ENCODE data around the gene RAP1GAP.

The RAP1GAP gene

DNA sequence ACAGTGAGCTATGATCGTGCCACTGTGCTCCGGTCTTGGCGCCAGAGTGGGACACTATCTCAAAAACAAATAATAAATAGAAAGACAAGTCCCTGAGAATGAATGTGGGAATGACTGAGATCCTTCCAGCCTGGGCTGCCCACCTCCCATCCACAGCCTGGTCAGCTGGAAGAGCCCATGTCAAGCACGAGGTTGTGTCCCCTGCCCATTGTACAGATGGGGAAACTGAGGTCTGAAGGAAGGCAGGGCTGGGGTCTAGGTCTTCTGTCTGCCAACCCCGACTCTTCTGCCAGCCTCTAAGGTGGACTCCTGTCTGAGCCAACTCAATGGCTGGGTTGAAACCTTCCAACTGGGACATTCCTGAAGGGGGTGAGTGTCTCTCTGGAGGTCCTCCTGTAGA, 79.5 kb downstream of the RAP1GAP start:
- no peak for DNase-seq

DNA sequence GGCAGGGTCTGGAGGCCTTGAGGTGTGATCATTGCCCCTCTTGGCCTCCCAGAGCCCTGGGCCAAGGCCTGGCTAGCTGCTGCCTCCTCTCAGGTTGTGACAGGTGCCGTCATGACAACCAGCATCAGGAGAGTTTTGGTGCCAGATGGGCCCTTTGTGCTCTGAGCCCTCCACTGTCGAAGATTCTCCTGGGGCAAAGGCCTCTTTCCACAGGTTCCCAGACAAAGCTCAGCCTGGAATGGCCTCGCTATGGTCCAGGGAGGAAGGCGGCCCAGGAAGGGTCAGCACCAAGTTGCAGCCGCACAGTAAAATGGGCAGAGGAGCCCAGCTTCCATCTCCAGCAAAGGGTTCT, 81.6 kb downstream of the RAP1GAP start:
- no peak for DNase-seq

DNA sequence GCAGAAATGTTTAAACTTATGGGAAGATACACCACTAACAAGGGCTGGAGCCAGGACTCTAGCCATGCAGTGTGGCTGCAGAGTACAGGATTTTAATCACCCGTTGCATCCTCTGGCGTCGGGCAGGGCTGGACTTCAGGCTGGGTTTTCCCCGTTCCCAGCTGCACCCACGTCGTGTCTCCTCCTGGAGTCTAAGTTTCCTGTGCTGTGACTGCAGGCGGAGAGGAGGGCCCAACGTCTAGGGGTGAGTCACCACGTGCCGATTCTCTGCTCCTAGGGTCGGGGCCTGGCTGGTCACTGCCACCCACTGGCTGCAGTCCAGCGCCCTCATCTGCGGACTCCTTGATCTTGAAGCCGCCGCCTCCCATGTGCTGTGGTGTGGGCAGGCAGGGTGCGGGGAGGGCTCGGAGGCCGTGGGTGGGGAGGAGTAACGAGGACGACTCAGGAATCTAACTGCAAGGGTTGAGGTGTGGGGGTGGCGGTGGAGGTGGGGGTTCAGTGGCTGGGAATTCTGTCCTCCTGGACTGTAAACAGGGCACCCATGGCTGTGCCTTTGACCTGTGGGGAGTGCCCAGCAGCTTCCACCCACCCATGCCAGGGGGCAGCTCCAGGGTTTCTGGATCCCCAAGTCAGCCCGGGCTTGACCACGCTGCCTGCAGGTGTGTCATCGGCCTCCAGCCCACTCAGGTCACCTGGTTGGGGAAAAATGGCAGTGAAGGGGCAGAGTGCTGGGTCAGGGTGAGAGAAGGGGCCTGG, 82.1 kb downstream of the RAP1GAP start:
- no peak for DNase-seq

DNA sequence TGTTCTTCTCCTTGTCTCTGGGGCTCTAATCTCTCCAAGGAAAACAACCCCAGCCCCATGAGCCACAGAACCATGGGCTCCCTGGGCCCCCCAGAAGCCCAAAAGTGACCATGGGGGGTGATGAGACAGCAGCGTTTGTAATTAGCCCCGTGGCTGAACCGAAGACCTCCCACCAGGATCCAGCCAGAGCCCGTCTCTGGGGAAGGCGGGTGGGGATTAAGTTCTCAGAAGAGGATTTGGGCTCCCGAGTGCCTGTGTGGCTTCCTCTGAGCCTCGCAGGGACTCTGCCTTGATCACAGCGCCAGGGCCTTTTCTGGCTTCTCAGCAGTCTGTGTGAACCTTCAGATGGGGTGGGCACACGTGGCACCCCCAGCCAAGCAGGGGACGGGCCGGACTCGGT, 82.9 kb downstream of the RAP1GAP start:
- no peak for DNase-seq

DNA sequence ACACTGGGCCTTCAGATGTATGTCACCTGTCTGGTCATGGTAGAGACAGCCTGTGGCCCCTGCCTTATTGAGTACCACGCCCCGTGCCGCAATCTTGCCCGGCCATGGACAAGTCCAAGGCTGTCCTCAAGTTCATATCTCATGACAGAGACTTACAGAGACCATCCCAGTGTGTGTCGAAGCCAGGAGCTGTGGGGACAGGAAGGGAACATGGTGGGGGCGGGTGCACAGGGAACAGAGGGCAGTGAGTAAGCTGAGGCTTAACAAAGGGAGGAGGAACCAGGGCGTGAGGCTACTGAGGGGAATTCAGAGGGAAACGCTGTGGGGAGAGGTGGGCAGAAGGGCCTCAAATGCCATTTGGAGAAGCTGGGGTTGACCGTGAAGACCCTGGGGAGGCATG, 84.1 kb downstream of the RAP1GAP start:
- DNase-seq, result no peak

DNA sequence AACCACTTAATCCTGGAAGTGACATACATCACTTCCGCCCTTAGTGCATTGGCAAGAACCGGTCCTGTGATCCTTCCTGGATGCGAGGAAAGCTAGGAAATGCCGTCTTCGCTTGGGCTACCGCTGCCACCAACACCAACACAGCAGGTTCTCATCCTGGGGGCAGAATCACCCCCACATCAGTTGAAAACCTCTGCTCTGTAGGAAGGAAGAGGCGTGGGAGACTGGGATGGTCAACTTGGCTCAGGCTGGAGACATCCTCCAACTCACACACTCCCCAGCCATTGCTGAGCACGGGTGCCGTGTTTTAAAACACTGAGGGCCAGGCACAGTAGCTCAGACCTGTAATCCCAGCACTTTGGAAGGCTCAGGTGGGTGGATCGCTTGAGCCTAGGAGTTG, 85.1 kb downstream of the RAP1GAP start:
- DNase-seq, result no peak

DNA sequence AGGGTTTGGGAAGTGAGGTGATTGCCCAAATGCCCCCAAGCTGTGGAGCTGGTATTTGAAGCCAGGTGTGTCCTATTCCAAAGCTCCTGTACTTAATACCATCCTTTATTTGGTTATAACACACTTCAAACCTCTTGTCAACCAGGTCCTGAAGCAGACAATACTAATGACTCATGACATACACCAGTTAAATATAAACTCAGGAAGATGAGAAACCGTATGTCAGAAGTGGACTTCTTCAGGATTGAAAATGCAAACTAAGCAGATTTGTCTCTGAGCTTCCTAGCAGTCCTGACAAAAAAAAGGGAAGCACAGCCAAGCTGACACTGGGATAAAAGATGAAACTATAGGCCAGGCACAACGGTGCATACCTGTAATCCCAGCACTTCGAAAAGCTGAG, 89.4 kb downstream of the RAP1GAP start:
- no peak for DNase-seq

DNA sequence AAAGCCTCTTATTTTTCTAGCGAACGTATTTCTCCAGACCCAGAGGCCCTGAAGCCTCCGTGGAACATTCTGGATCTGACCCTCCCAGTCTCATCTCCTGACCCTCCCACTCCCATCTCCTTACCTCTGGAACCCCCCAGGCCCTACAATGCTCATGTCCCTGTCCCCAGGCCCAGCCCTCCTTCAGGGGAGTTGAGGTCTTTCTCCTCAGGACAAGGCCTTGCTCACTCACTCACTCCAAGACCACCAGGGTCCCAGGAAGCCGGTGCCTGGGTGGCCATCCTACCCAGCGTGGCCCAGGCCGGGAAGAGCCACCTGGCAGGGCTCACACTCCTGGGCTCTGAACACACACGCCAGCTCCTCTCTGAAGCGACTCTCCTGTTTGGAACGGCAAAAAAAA, 91.2 kb downstream of the RAP1GAP start:
- DNase-seq, result no peak

DNA sequence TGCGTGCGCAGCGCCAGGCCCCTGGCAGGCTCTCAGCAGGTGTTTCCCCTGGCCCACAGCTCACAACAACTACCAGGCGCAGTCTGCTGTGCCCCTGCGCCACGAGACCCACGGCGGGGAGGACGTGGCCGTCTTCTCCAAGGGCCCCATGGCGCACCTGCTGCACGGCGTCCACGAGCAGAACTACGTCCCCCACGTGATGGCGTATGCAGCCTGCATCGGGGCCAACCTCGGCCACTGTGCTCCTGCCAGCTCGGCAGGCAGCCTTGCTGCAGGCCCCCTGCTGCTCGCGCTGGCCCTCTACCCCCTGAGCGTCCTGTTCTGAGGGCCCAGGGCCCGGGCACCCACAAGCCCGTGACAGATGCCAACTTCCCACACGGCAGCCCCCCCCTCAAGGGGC, 91.8 kb downstream of the RAP1GAP start:
- DNase-seq, result no peak

DNA sequence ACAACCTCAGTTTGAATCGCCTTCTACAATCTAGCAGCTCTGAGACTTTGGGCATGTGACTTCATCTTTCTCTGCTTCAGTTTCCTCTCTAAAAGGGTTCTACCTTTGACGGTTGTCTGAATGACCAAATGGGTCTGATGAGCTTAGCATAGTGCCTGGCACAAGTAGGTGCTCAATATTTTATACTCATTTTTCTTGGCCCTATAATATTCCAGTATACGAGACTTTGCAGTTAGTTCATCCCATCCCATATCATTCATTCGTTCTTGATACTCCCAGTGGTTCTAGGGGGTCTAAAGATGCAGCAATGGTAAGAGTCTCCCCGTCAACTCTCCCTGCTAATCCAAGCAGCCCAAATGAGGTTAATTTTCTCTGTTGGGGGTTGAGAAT, 92.4 kb downstream of the RAP1GAP start:
- DNase-seq, result no peak

DNA sequence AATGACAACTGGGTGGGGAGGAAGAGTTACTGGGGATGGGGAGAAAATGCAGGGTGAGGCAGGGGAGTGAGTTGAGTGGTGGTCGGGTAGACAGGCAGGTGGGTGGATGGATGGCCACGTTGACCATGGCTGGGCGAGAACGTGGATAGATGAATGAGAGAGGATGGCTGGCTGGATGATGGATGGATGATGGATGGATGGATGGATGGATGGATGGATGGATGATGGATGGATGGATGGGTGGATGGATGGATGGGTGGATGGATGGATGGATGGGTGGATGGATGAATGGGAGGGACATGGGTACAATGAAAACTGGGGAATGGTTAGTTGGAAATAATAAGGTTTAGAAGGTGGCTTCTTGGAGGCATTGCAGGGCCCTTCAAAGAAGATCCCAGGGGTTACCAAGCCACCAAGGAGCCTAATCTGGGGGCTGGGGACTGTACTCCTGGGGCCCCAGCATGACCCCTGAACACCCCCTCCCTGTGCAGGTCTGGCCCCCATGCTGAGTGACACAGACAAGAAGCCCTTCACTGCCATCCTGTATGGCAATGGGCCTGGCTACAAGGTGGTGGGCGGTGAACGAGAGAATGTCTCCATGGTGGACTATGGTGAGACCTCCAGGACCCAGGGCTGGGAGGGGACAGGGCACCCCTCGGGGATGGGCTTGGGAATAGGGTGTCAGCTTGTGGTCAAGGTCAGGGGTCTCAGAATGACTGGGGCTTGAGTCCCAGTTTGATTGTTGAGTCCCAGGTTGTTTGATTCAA, 92.9 kb downstream of the RAP1GAP start:
- no peak for DNase-seq

DNA sequence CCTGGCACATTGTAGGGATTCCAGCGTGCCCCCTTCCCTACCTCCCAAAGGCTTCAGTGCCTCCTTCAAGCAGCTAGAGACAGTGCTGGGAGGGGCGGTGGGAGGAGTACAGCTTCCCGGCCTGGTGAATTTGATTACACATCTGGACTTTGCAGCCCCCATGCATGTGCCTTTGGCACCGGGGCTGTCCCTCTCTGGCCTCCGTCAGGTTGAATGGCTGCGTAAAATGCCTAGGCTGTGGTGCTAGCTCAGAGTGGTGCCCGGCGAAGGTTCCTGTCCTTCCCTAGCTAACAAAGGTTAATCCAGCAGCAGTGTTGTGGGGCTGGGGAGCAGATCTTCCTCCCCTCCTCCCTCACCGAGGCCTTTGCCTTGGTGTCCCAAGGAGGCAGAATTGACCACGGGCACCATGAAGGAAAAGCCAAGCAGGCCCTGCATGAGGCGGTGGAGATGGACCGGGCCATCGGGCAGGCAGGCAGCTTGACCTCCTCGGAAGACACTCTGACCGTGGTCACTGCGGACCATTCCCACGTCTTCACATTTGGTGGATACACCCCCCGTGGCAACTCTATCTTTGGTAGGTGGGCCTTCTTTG, 93.7 kb downstream of the RAP1GAP start:
- no peak for DNase-seq

DNA sequence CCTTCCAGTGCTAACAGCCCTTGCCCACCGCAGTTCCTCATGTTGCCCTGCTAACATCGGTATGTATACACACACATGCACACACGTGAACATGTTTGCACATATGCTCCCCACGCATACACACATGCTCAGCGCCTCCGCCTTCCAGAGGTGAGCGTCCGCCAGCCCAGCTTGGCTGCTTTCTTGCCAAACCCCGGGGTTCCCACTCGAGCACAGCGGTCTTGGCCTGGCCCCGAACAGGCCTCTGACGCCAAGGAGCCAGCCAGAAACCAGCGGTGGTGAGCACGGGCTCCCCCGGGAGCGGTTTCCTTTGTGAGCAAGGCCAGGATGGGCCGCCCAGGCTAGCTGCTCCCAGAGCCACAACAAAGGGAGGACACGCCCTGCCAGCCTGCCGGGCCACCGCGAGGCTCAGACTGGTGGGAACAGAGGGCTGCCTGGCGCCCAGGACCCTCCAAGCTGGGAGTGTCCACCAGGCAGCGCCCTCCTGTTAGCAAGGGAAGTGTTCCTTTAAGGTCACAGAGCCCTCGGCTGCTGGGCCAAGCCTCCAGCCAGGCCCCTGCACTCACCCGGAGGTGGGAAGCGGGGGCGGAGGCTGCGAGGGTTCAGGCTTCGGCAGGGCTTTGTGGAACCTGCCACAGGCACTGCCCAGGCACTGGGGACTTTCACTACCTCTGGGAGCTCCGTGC, 94.5 kb downstream of the RAP1GAP start:
- DNase-seq, result no peak

DNA sequence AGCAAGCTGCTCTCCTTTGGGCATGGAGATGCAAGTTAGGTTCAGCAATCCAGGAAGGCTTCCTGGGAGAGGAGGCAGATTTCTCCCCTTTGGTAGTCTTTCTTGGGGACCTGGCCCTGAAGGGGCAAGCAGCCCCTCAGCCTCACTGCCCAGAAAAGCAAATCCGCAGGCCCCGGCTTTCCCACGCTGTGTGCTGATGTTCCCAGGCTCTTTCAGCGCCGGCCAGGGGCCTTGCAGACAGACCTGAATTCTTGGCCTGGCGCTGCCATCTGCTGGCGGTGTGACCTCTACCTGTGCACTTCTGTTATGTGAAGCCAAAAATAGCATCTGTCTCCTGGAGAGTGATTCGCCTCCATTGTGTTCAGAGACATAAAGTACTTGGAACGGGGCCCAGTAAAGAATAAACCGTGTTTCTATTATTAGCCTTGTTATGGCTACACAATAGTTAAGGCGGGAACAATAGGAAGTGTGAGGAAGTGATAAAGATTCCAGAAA, 95.1 kb downstream of the RAP1GAP start:
- DNase-seq, result no peak

DNA sequence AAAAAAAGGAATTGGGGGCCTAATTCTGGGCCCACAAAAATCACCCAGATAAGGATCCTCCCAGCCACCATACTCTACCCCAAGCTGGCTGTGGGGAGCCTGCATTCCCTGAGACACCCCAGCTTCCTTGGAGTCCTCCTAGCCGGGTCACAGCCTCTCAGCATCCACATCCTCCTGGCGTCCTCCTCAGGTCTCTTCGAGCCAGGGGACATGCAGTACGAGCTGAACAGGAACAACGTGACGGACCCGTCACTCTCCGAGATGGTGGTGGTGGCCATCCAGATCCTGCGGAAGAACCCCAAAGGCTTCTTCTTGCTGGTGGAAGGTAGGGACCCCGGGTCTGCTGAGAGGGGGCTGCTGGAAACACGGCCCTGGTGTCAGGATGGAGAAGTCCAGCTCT, 95.7 kb downstream of the RAP1GAP start:
- no peak for DNase-seq

DNA sequence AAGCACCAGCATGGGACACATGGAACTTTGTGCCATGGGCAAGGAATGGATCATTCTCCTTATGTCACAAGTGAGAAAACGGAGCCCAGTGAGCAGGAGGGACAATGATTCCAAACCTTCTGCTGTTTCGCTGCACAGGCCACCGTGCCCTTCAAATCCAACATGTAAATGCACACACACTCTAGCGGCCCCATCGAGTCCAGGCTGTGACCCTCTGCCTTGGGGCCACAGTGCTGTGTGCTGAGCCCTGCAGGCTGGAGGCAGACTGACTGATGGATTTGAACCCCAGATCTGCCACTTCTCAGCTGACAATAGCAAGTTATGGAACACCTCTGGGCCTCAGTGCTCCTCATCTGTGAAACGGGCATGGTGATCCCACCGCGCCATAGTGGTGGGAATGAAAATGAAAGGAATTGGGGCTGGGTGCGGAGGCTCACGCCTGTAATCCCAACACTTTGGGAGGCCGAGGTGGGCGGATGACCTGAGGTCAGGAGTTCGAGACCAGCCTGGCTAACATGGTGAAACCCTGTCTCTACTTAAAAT, 96.4 kb downstream of the RAP1GAP start:
- DNase-seq, result no peak

DNA sequence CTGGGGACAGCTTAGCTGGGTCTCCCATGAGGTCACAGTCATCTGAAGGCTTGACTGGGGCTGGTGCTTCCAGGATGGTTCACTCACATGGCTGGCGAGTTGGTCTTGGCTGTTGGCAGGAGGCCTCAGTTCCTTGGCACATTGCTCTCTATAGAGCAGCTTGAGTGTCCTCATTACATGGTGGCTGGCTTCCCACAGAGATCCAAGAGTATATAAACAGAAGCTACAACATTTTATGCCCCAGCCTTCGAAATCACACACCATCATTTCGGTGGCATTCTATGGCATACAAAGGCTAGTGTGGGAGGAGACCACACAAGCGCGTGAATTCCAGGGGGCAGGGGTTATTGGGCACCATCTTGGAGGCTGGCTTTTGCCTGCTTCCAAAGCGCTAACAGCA, 96.9 kb downstream of the RAP1GAP start:
- no peak for DNase-seq

DNA sequence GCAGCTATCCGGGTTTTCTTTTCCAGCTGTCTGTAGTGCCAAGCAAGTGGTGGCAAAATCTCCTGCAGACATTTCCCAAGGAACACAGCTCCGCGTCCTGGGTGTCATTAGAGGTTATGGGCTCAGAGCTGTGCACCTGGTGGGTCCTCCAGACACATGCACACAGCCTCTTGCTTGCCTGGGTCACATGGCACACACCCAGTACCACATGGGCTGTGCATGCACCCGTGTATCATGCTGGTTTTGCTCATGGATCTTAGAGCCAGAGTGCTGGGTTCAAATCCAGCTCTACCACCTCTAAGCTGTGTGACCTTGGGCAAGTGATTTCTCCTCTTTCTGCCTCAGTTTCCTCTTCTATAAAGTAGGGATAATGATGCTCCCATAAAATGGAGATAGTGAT, 98.3 kb downstream of the RAP1GAP start:
- no peak for DNase-seq

DNA sequence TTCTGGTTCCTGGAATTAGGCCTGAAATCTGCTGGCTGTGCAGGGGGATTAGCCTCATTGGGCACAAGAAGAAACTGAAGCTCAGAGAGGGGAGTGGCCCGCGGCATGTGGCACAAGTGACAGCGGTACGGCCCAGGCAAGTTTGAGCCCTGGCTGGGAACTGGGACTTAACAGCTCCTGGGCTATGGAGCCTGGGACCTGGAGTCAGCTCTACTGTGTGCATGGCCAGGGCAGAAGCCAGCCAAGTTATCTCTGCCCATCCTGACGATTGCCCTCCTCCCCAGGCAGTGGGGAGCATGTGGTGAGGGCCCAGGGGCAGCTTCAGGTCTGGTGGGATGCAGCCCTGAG, 98.7 kb downstream of the RAP1GAP start:
- DNase-seq, result no peak

DNA sequence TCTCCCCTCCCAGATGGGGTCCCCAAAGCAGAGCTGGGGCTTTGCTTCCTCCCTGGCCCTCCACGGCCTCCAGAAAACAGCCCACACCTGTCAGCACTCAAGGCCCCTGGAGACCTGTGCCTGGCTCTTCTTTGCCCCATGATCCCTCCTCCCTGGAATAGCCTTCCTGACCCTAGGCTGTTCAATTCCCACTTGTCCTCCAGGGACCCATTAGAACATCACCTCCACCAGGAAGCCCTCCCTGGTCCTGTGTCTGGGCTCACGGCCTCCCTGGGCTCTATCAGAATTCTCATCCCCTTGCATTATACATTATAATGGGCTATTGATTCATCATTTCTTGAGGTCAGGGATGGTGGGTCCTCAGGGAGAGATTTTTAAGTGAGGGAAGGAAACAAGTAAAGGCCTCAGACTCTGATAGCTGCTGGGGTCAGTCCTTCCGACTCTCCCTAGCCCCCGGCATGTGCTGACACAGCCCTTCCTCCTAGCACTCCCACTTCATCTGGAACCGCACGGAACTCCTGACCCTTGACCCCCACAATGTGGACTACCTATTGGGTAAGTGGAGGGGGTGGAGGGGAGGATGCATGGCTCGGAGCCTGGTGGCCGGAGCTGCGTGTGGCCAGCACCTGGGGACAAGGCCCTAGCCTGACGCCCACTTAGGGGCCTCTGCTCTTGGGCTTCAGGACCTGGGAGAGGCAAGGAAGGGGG, 99.2 kb downstream of the RAP1GAP start:
- no peak for DNase-seq

DNA sequence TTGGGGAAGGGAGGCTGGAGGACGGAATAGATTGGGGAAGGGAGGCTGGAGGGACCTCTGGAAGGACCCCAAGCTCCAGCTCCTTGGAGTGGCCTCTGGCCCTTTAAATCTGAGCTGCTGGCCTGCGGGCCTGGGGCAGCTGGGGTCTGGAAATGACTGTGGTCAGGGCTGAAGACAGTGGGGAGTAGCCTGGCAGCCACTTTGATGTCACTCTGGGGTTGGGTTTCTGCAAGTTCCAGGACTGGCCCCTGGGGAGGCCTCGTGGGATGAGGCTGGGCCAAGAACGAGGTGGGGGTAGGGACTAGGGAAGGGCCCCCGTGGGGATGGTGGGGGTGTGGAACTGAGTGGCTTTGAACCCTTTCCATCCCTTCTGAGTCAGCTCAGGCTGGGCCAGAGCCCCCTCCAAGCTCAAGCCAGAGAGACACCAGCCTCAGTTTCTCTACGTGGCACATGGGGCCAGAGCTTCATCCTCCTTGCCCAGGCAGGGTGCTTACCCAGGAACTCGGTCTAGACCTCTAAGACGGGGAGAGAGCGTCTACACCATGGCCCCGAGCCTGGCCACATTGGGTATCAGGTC, 100.3 kb downstream of the RAP1GAP start:
- no peak for DNase-seq

DNA sequence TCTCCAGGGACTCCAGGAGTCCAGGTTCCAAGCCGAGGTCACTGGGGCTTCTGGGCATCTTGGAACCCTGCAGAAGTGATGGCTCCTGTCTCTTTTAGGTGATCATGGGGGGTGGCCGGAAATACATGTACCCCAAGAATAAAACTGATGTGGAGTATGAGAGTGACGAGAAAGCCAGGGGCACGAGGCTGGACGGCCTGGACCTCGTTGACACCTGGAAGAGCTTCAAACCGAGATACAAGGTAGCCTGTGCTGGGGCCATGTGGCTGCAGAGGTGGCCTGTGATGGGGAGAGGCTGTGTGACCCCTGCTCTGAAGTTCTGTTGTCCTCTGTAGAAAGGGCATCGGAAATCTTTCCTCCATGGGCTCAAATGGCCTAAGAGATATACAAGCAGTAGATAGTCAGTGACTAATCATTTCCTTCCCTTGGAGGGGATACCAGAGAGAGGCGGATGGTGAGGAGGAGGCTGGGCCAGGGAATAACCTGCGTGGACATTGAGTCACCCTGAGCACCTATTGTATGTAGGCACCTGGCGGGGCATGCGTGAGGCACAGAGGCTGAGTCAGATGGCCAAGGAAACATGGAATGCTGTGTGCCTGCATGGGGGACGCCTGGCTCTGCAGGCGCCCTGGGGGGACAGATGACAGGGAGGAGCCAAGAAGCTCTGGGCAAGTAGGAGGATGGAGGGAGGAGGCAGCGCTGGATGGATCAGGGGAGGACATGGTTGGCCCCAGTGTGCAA, 101.0 kb downstream of the RAP1GAP start:
- no peak for DNase-seq
